HEK293 (cell line): Measurements from ENCODE around the gene ZACN.
A peak's percentile ranks its signal among the peaks of the same experiment; 100 is the strongest.

Source experiments
- CTCF ChIA-PET: fragments of 350-600 bp; formaldehyde crosslinking; extraction: SDS; loops from one replicate; lab custom pipeline; 2021; ENCODE audit warnings: antibody characterized with exemption; lab: Yijun Ruan, JAX
- POLR2A ChIA-PET: fragments of 300-600 bp; formaldehyde crosslinking; extraction: SDS; loops from one replicate; lab custom pipeline; 2020; ENCODE audit warnings: antibody characterized with exemption, inconsistent platforms; lab: Yijun Ruan, JAX
- H3K27ac ChIP-seq: fragments of 200-500 bp; sonication (Bioruptor generic); 2 replicates; pipeline ENCODE4 v1.5.1; 2014; ENCODE audit warnings: low read depth, low read length, control low read depth, inconsistent platforms; ENCODE audit errors: extremely low read depth
- H3K36me3 ChIP-seq, 2 experiments: fragments of 200-500 bp in 1 of 2; sonication (Bioruptor generic) in 1 of 2; 1 replicate in 1 of 2; 2 replicates in 1 of 2; pipeline ENCODE4 v1.5.1; 2014 to 2017; ENCODE audit warnings: inconsistent platforms in 2 of 2, low read length in 2 of 2; ENCODE audit not compliant: control insufficient read depth in 2 of 2, insufficient read depth in 1 of 2
- H3K4me1 ChIP-seq: fragments of 200-500 bp; sonication (Bioruptor generic); 2 replicates; pipeline ENCODE4 v1.5.1; 2014; ENCODE audit warnings: mild to moderate bottlenecking, low read length, inconsistent platforms; ENCODE audit not compliant: control insufficient read depth, insufficient read depth
- H3K4me3 ChIP-seq: 2 replicates; pipeline ENCODE4 v1.5.1; 2011; ENCODE audit warnings: low read depth, mild to moderate bottlenecking, control low read depth, low read length, moderate library complexity
- H3K9me3 ChIP-seq: fragments of 200-500 bp; sonication (Bioruptor generic); 2 replicates; pipeline ENCODE4 v1.5.1; 2014; ENCODE audit warnings: low read depth, low read length, inconsistent platforms; ENCODE audit not compliant: control insufficient read depth, insufficient read depth
- ATF2 ChIP-seq: fragments of 450-650 bp; formaldehyde crosslinking; IDR thresholded peaks from 2 replicates; pipeline ENCODE4 v1.5.1; 2016; ENCODE audit warnings: missing biosample characterization, missing genetic modification characterization, low read depth
- KLF9 ChIP-seq: fragments of 450-650 bp; formaldehyde crosslinking; IDR thresholded peaks from 2 replicates; pipeline ENCODE4 v1.5.1; 2016; ENCODE audit warnings: missing biosample characterization, missing genetic modification characterization, low read depth
- PBX3 ChIP-seq: sonication (generic); formaldehyde crosslinking; IDR thresholded peaks from 2 replicates; pipeline ENCODE4 v1.8.1; 2022; ENCODE audit warnings: mild to moderate bottlenecking, moderate library complexity, missing genetic modification reagents
- RBAK ChIP-seq: fragments of 450-650 bp; formaldehyde crosslinking; IDR thresholded peaks from 2 replicates; pipeline ENCODE4 v1.5.1; 2016; ENCODE audit warnings: missing biosample characterization, missing genetic modification characterization
- SETDB1 ChIP-seq: IDR thresholded peaks from one replicate; pipeline ENCODE4 v1.6.1; 2017; ENCODE audit warnings: mild to moderate bottlenecking, low read length, moderate library complexity, mixed read lengths; ENCODE audit not compliant: insufficient read length
- SP2 ChIP-seq: fragments of 450-650 bp; formaldehyde crosslinking; IDR thresholded peaks from 2 replicates; pipeline ENCODE4 v1.5.1; 2016; ENCODE audit warnings: missing biosample characterization, missing genetic modification characterization
- SP3 ChIP-seq: fragments of 450-650 bp; formaldehyde crosslinking; IDR thresholded peaks from 2 replicates; pipeline ENCODE4 v1.5.1; 2016; ENCODE audit warnings: missing biosample characterization, missing genetic modification characterization
- WT1 ChIP-seq: fragments of 450-650 bp; formaldehyde crosslinking; IDR thresholded peaks from 2 replicates; pipeline ENCODE4 v1.5.1; 2016; ENCODE audit warnings: missing biosample characterization, missing genetic modification characterization
- YY1 ChIP-seq: fragments of 450-650 bp; formaldehyde crosslinking; IDR thresholded peaks from 2 replicates; pipeline ENCODE4 v1.5.1; 2018; ENCODE audit warnings: missing biosample characterization, missing genetic modification characterization
- ZBTB10 ChIP-seq: fragments of 450-650 bp; formaldehyde crosslinking; IDR thresholded peaks from 2 replicates; pipeline ENCODE4 v1.5.1; 2016; ENCODE audit warnings: missing biosample characterization, missing genetic modification characterization
- ZBTB21 ChIP-seq: fragments of 450-650 bp; formaldehyde crosslinking; IDR thresholded peaks from 2 replicates; pipeline ENCODE4 v1.5.1; 2017; ENCODE audit warnings: missing biosample characterization, missing genetic modification characterization
- ZEB2 ChIP-seq: fragments of 450-650 bp; formaldehyde crosslinking; IDR thresholded peaks from 2 replicates; pipeline ENCODE4 v1.5.1; 2016; ENCODE audit warnings: missing biosample characterization, missing genetic modification characterization
- ZFP37 ChIP-seq: fragments of 450-650 bp; formaldehyde crosslinking; IDR thresholded peaks from 2 replicates; pipeline ENCODE4 v1.5.1; 2016; ENCODE audit warnings: missing biosample characterization, missing genetic modification characterization
- ZNF280D ChIP-seq: fragments of 450-650 bp; formaldehyde crosslinking; IDR thresholded peaks from 2 replicates; pipeline ENCODE4 v1.5.1; 2016; ENCODE audit warnings: missing biosample characterization, missing genetic modification characterization
- ZNF292 ChIP-seq: fragments of 450-650 bp; formaldehyde crosslinking; IDR thresholded peaks from 2 replicates; pipeline ENCODE4 v1.5.1; 2016; ENCODE audit warnings: low read depth, missing biosample characterization, missing genetic modification characterization, borderline replicate concordance
- ZNF335 ChIP-seq: fragments of 450-650 bp; formaldehyde crosslinking; conservative IDR thresholded peaks from 2 replicates; pipeline ENCODE4 v1.5.1; 2016; ENCODE audit warnings: missing biosample characterization, missing genetic modification characterization
- ZNF426 ChIP-seq: fragments of 450-650 bp; formaldehyde crosslinking; IDR thresholded peaks from 2 replicates; pipeline ENCODE4 v1.5.1; 2017; ENCODE audit warnings: missing biosample characterization, missing genetic modification characterization, mild to moderate bottlenecking, inconsistent platforms, moderate library complexity
- ZNF473 ChIP-seq: fragments of 450-650 bp; formaldehyde crosslinking; IDR thresholded peaks from 2 replicates; pipeline ENCODE4 v1.5.1; 2017; ENCODE audit warnings: missing biosample characterization, missing genetic modification characterization
- ZNF629 ChIP-seq: fragments of 450-650 bp; formaldehyde crosslinking; IDR thresholded peaks from 2 replicates; pipeline ENCODE4 v1.5.1; 2017; ENCODE audit warnings: missing biosample characterization, missing genetic modification characterization
- ZNF768 ChIP-seq: fragments of 450-650 bp; formaldehyde crosslinking; IDR thresholded peaks from 2 replicates; pipeline ENCODE4 v1.5.1; 2018; ENCODE audit warnings: missing biosample characterization, mild to moderate bottlenecking, missing genetic modification characterization
- ZNF791 ChIP-seq: fragments of 450-650 bp; formaldehyde crosslinking; IDR thresholded peaks from 2 replicates; pipeline ENCODE4 v1.5.1; 2016; ENCODE audit warnings: missing biosample characterization, missing genetic modification characterization
- TF ChIP-seq, protein P1 (sequence below): fragments of 450-650 bp; formaldehyde crosslinking; IDR thresholded peaks from 2 replicates; pipeline ENCODE4 v1.5.1; 2016; ENCODE audit warnings: missing biosample characterization, missing genetic modification characterization
- TF ChIP-seq, protein P2 (sequence below): fragments of 450-650 bp; formaldehyde crosslinking; IDR thresholded peaks from 2 replicates; pipeline ENCODE4 v1.5.1; 2016; ENCODE audit warnings: missing biosample characterization, missing genetic modification characterization
- TF ChIP-seq, protein P3 (sequence below): fragments of 450-650 bp; formaldehyde crosslinking; IDR thresholded peaks from 2 replicates; pipeline ENCODE4 v1.5.1; 2017; ENCODE audit warnings: missing biosample characterization, missing genetic modification characterization

ZACN gene

DNA sequence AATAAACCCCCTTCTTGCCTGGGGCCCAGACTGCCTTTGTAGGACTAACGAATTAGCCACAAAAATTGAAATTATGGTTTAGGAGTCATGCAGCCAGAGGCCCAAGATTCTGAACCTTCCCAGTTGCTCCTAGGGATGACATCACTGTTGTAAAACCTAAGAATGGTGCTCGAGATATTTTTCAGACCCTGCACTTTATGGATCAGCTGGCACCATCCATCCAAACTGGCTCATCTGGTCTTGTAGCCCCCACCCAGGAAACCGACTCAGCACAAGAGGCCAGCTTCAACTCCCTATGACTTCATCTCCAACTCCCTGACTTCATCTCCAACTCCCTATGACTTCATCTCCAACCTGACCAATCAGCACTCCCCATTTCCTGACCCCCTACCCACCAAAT is 40.9 kb upstream of the ZACN start:
- CTCF ChIA-PET = interaction anchor here (0.6 to 1.5 kb wide), 5 partner anchors 12 to 36 kb away, joined by 3 to 7 read pairs (median 4); no protein-coding TSS in a partner anchor
- peaks cover 38 to 64% of the 10 kb centered on the region in 2 experiments for H3K36me3 ChIP-seq
- no peaks in the 10 kb centered on the region for H3K4me1 ChIP-seq
- no peaks in the 10 kb centered on the region for H3K9me3 ChIP-seq
- H3K27ac ChIP-seq = no peak overlapping the region
- POLR2A ChIA-PET = no interaction called here
- no peak overlapping the region for H3K4me3 ChIP-seq
- TF ChIP-seq RBAK (no peak), ZNF292 (tag by site-specific recombination) (no peak), ZNF629 (peak; percentile 98), SP2 (peak; percentile 39), SP3 (no peak), SETDB1 (no peak), ZNF473 (tag by site-specific recombination) (no peak), PBX3 (CRISPR knock-in tag) (no peak), ZBTB21 (tag by site-specific recombination) (peak; percentile 98), ZBTB10 (tag by site-specific recombination) (no peak), ZNF426 (tag by site-specific recombination) (no peak), ZEB2 (tag by site-specific recombination) (no peak), YY1 (tag by site-specific recombination) (no peak), ATF2 (peak; percentile 95), KLF9 (0 out of 2 replicates have a peak, but pooled peaks have one; percentile 13), ZFP37 (no peak), ZNF335 (tag by site-specific recombination) (peak; percentile 52), WT1 (tag by site-specific recombination) (peak; percentile 75), ZNF768 (tag by site-specific recombination) (no peak), ZNF280D (tag by site-specific recombination) (no peak), ZNF791 (tag by site-specific recombination) (no peak)
- TF ChIP-seq, protein P1, sequence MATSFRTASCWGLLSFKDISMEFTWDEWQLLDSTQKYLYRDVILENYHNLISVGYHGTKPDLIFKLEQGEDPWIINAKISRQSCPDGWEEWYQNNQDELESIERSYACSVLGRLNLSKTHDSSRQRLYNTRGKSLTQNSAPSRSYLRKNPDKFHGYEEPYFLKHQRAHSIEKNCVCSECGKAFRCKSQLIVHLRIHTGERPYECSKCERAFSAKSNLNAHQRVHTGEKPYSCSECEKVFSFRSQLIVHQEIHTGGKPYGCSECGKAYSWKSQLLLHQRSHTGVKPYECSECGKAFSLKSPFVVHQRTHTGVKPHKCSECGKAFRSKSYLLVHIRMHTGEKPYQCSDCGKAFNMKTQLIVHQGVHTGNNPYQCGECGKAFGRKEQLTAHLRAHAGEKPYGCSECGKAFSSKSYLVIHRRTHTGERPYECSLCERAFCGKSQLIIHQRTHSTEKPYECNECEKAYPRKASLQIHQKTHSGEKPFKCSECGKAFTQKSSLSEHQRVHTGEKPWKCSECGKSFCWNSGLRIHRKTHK (tag by site-specific recombination) = no peak
- TF ChIP-seq, protein P2, sequence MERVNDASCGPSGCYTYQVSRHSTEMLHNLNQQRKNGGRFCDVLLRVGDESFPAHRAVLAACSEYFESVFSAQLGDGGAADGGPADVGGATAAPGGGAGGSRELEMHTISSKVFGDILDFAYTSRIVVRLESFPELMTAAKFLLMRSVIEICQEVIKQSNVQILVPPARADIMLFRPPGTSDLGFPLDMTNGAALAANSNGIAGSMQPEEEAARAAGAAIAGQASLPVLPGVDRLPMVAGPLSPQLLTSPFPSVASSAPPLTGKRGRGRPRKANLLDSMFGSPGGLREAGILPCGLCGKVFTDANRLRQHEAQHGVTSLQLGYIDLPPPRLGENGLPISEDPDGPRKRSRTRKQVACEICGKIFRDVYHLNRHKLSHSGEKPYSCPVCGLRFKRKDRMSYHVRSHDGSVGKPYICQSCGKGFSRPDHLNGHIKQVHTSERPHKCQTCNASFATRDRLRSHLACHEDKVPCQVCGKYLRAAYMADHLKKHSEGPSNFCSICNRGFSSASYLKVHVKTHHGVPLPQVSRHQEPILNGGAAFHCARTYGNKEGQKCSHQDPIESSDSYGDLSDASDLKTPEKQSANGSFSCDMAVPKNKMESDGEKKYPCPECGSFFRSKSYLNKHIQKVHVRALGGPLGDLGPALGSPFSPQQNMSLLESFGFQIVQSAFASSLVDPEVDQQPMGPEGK (tag by site-specific recombination) = peak; percentile 65
- TF ChIP-seq, protein P3, sequence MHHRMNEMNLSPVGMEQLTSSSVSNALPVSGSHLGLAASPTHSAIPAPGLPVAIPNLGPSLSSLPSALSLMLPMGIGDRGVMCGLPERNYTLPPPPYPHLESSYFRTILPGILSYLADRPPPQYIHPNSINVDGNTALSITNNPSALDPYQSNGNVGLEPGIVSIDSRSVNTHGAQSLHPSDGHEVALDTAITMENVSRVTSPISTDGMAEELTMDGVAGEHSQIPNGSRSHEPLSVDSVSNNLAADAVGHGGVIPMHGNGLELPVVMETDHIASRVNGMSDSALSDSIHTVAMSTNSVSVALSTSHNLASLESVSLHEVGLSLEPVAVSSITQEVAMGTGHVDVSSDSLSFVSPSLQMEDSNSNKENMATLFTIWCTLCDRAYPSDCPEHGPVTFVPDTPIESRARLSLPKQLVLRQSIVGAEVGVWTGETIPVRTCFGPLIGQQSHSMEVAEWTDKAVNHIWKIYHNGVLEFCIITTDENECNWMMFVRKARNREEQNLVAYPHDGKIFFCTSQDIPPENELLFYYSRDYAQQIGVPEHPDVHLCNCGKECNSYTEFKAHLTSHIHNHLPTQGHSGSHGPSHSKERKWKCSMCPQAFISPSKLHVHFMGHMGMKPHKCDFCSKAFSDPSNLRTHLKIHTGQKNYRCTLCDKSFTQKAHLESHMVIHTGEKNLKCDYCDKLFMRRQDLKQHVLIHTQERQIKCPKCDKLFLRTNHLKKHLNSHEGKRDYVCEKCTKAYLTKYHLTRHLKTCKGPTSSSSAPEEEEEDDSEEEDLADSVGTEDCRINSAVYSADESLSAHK (tag by site-specific recombination) = no peak
